GM21786 (cell line): Measurements from ENCODE around the gene DOP1B.
"Not testable (repeated sequence)": the region's sequence is repeated elsewhere in the genome, so short reads cannot be mapped to it uniquely, and the experiment has no call there.

Experiments used
- ATAC-seq: cut with Tn5 transposase; IDR thresholded peaks from one replicate; pipeline ENCODE4 v1.9.1; 2021; ENCODE audit not compliant: unreplicated experiment

Gene DOP1B

GRCh38 chr21:36171336-36171735 is 14.7 kb downstream of the DOP1B start:
- no peak for ATAC-seq

- ATAC-seq = no peak
These were observed 15.2 kb downstream of the DOP1B start for GRCh38 chr21:36171741-36172331.

- ATAC-seq = no peak
These were observed 18.2 kb downstream of the DOP1B start for GRCh38 chr21:36174780-36175179.

- no peak for ATAC-seq
These were observed 19.3 kb downstream of the DOP1B start for GRCh38 chr21:36175771-36176565.

GRCh38 chr21:36178349-36178748 is 21.7 kb downstream of the DOP1B start:
- no peak for ATAC-seq

- no peak for ATAC-seq
These were observed 22.5 kb downstream of the DOP1B start for GRCh38 chr21:36179145-36179544.

GRCh38 chr21:36180963-36181362 is 24.3 kb downstream of the DOP1B start:
- ATAC-seq = no peak

GRCh38 chr21:36183144-36183795 is 26.6 kb downstream of the DOP1B start:
- ATAC-seq = no peak

GRCh38 chr21:36184545-36184944 is 27.9 kb downstream of the DOP1B start:
- no peak for ATAC-seq

GRCh38 chr21:36185523-36185922 is 28.9 kb downstream of the DOP1B start:
- no peak for ATAC-seq

- no peak for ATAC-seq
These were observed 29.5 kb downstream of the DOP1B start for GRCh38 chr21:36186081-36186480.

GRCh38 chr21:36186506-36187399 is 30.1 kb downstream of the DOP1B start:
- no peak for ATAC-seq

GRCh38 chr21:36188081-36188681 is 31.6 kb downstream of the DOP1B start:
- no peak for ATAC-seq

- no peak for ATAC-seq
These were observed 32.3 kb downstream of the DOP1B start for GRCh38 chr21:36188937-36189336.

GRCh38 chr21:36190736-36191135 is 34.1 kb downstream of the DOP1B start:
- ATAC-seq = no peak

- ATAC-seq = no peak
These were observed 36.6 kb downstream of the DOP1B start for GRCh38 chr21:36193200-36193599.

- ATAC-seq = no peak
These were observed 37.4 kb downstream of the DOP1B start for GRCh38 chr21:36194024-36194423.

- ATAC-seq = no peak
These were observed 39.0 kb downstream of the DOP1B start for GRCh38 chr21:36195613-36196012.

GRCh38 chr21:36199021-36199420 is 42.4 kb downstream of the DOP1B start:
- no peak for ATAC-seq

GRCh38 chr21:36199575-36199974 is 43.0 kb downstream of the DOP1B start:
- ATAC-seq = not testable (repeated sequence)

- no peak for ATAC-seq
These were observed 43.5 kb downstream of the DOP1B start for GRCh38 chr21:36200081-36200561.
